ENCODE results near the gene SSC5D. TPM values are rescaled to one million over a fixed set of nuclear protein-coding genes. Genes with fewer than 3 reads are reported as not detected.

The SSC5D gene
- total RNA-seq, 1 donor from 2014 or later = 0.20 TPM

GRCh38 chr19:55503157-55503501 is 14.9 kb downstream of the SSC5D start:
- H3K4me3 Mint-ChIP-seq = peak overlapping the region; percentile 88
- no peak for TF ChIP-seq CTCF (IDR thresholded peaks at IDR 0.05)
- ChIA-PET POLR2A (interaction anchor here (0.5 to 2.1 kb wide), 13 partner anchors 27 to 1044 kb away, joined by 3 to 21 read pairs (median 7); partner anchors contain the start of genes FIZ1, PPP1R12C, U2AF2 and UBE2S), CTCF (interaction anchor here (0.7 to 2.5 kb wide), 25 partner anchors 9 to 622 kb away, joined by 3 to 82 read pairs (median 6); partner anchors contain the start of genes ISOC2, NAT14, TMEM238 and ZNF579)
- intact Hi-C loops (cut with micrococcal nuclease) = loop anchor here (1.0 to 10.0 kb wide), 6 partner anchors 18 to 848 kb away; partner anchors contain the start of genes NAT14 and ZNF628
- H3K4me1 Mint-ChIP-seq = peaks cover 11% of the 10 kb centered on the region
- H3K27ac Mint-ChIP-seq = peak overlapping the region; percentile 91
- ATAC-seq (ENCODE audit: low read depth) (no peak), DNase-seq (no peak)
- H3K9me3 Mint-ChIP-seq = no peaks in the 10 kb centered on the region
- peaks cover 3% of the 10 kb centered on the region for H3K27me3 Mint-ChIP-seq
- no peaks in the 10 kb centered on the region for H3K36me3 Mint-ChIP-seq (ENCODE audit: low read depth)

- peak; percentile 95 for ATAC-seq (ENCODE audit: low read depth)
- Mint-ChIP-seq H3K4me1 (peaks cover 11% of the 10 kb centered on the region), H3K27ac (peak overlapping the region; percentile 91), H3K4me3 (peak overlapping the region; percentile 88), H3K27me3 (peaks cover 3% of the 10 kb centered on the region), H3K9me3 (no peaks in the 10 kb centered on the region), H3K36me3 (ENCODE audit: low read depth) (no peaks in the 10 kb centered on the region)
- ChIA-PET POLR2A (interaction anchor here (0.5 to 2.1 kb wide), 21 partner anchors 17 to 1044 kb away, joined by 3 to 21 read pairs (median 5); partner anchors contain the start of genes FIZ1, ISOC2, KMT5C and NAT14), CTCF (interaction anchor here (0.5 to 2.5 kb wide), 38 partner anchors 8 to 622 kb away, joined by 3 to 82 read pairs (median 5); partner anchors contain the start of genes ISOC2, NAT14, TMEM238 and ZNF579)
- peak; percentile 97 for DNase-seq
- peak; percentile 79 for TF ChIP-seq CTCF (IDR thresholded peaks at IDR 0.05)
- intact Hi-C loops (cut with micrococcal nuclease) = loop anchor here (1.0 to 10.0 kb wide), 8 partner anchors 19 to 849 kb away; partner anchors contain the start of genes NAT14 and ZNF628
These were observed 15.4 kb downstream of the SSC5D start for GRCh38 chr19:55503502-55504251.

GRCh38 chr19:55504252-55504603 is 16.0 kb downstream of the SSC5D start:
- Mint-ChIP-seq H3K9me3 (no peaks in the 10 kb centered on the region), H3K4me3 (peak overlapping the region; percentile 88), H3K4me1 (peaks cover 11% of the 10 kb centered on the region), H3K27ac (peak overlapping the region; percentile 91), H3K27me3 (peaks cover 3% of the 10 kb centered on the region), H3K36me3 (ENCODE audit: low read depth) (no peaks in the 10 kb centered on the region)
- intact Hi-C loops (cut with micrococcal nuclease) = loop anchor here (1.0 to 10.0 kb wide), 4 partner anchors 36 to 849 kb away; no protein-coding TSS in a partner anchor
- ChIA-PET POLR2A (interaction anchor here (0.6 to 2.1 kb wide), 19 partner anchors 17 to 564 kb away, joined by 3 to 21 read pairs (median 5); partner anchors contain the start of genes FIZ1, ISOC2, KMT5C and NAT14), CTCF (interaction anchor here (0.5 to 2.5 kb wide), 32 partner anchors 10 to 623 kb away, joined by 3 to 82 read pairs (median 5); partner anchors contain the start of genes ISOC2, NAT14, TMEM238 and ZNF579)
- TF ChIP-seq CTCF (IDR thresholded peaks at IDR 0.05) = no peak
- no peak for ATAC-seq (ENCODE audit: low read depth)
- DNase-seq = no peak

GRCh38 chr19:55504981-55505380 is 16.7 kb downstream of the SSC5D start:
- Mint-ChIP-seq H3K4me1 (peaks cover 11% of the 10 kb centered on the region), H3K27ac (no peak overlapping the region), H3K36me3 (ENCODE audit: low read depth) (no peaks in the 10 kb centered on the region), H3K27me3 (peaks cover 3% of the 10 kb centered on the region), H3K9me3 (no peaks in the 10 kb centered on the region), H3K4me3 (no peak overlapping the region)
- no peak for TF ChIP-seq CTCF (IDR thresholded peaks at IDR 0.05)
- ChIA-PET CTCF (interaction anchor here (1.0 to 2.5 kb wide), 8 partner anchors 10 to 363 kb away, joined by 3 to 82 read pairs (median 13); partner anchors contain the start of genes TMEM238 and ZNF628), POLR2A (interaction anchor here (2.0 kb wide), 2 partner anchors 38 to 364 kb away, joined by 8 to 11 read pairs; no protein-coding TSS in a partner anchor)
- intact Hi-C loops (cut with micrococcal nuclease) = loop anchor here (1.0 to 10.0 kb wide), 4 partner anchors 37 to 850 kb away; no protein-coding TSS in a partner anchor
- no peak for DNase-seq
- no peak for ATAC-seq (ENCODE audit: low read depth)
